Liver (tissue), 3 donors: ENCODE measurements around the gene BCL7B.

Experiments used
- SP1 ChIP-seq: IDR thresholded peaks from 2 replicates; pipeline ENCODE4 v1.6.1; 2018; ENCODE audit warnings: antibody characterized with exemption, mild to moderate bottlenecking
- TAF1 ChIP-seq: conservative IDR thresholded peaks from 2 replicates; pipeline ENCODE4 v1.6.1; 2016; ENCODE audit warnings: antibody characterized with exemption, mild to moderate bottlenecking
- YY1 ChIP-seq: IDR thresholded peaks from 2 replicates; pipeline ENCODE4 v1.6.1; 2016; ENCODE audit warnings: antibody characterized with exemption, mild to moderate bottlenecking
- TF ChIP-seq, protein P1 (sequence below): fragments of 150-350 bp; IDR thresholded peaks from 2 replicates; pipeline ENCODE4 v1.5.1; 2017; ENCODE audit warnings: improper control_type of control experiment, low read depth, low read length; ENCODE audit not compliant: missing input control
- donor health status: healthy.
- donor health status: healthy.

DNA sequence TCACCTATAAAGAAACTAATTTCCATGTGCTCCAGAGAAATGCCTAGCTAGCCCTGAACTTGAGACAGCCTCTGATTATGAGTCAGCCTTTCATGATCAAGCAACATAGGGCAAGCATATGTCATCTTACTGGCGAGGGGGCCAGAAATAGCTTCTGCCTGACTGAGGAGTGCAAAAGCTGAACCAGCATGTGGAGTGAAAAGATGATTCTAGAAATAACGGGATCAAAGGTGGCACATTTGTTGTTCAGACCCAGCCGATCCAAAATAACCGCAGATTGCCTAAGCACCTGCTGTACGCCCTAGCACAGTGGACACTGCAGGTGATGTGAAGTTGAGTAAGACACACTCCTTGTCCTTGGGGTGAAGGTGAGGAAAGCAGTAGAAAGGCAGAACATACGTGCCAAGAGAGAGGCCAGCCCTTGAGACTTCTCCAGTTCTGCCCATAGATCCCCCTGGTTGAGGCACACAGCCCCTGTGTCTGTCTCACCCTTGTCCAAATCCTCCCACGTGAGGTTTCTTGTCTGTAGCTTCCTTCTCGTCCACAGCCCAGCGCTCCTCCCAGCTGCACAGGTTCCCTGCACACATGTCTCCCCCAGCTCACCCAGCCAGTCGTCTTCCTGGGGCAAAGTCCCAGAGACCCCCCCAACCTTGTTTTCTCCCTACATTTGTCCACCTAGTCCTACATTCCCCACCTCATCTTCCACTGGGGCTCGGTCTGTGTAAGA is 2.8 kb upstream of the BCL7B start:
- TF ChIP-seq TAF1 (no peak), YY1 (no peak), SP1 (no peak)
- TF ChIP-seq, protein P1, sequence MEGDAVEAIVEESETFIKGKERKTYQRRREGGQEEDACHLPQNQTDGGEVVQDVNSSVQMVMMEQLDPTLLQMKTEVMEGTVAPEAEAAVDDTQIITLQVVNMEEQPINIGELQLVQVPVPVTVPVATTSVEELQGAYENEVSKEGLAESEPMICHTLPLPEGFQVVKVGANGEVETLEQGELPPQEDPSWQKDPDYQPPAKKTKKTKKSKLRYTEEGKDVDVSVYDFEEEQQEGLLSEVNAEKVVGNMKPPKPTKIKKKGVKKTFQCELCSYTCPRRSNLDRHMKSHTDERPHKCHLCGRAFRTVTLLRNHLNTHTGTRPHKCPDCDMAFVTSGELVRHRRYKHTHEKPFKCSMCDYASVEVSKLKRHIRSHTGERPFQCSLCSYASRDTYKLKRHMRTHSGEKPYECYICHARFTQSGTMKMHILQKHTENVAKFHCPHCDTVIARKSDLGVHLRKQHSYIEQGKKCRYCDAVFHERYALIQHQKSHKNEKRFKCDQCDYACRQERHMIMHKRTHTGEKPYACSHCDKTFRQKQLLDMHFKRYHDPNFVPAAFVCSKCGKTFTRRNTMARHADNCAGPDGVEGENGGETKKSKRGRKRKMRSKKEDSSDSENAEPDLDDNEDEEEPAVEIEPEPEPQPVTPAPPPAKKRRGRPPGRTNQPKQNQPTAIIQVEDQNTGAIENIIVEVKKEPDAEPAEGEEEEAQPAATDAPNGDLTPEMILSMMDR: no peak
